ENCODE measurements around the gene GPR162.

GPR162 gene

GRCh38 chr12:6840330-6840729, 18.7 kb downstream of the GPR162 start:
- H4K20me1 ChIP-seq (ENCODE audit: control insufficient read depth, insufficient read depth, low read depth, low read length) = no peaks in the 10 kb centered on the region
- H3K4me1 ChIP-seq (ENCODE audit: control insufficient read depth, low read length) = peaks cover 48% of the 10 kb centered on the region
- H3F3A ChIP-seq (ENCODE audit: control insufficient read depth, insufficient read depth) = peaks cover 11% of the 10 kb centered on the region
- peak overlapping the region; percentile 97 for H3K4me2 ChIP-seq (ENCODE audit: low read length)
- H3K4me3 ChIP-seq (ENCODE audit: low read length) = peak overlapping the region; percentile 69
- no peaks in the 10 kb centered on the region for H3K36me3 ChIP-seq (ENCODE audit: control insufficient read depth, low read length)
- no peak for TF ChIP-seq CTCF (IDR thresholded peaks at IDR 0.05; ENCODE audit: low read depth, low read length, poor library complexity, severe bottlenecking)
- no peak for TF ChIP-seq EZH2phosphoT487 (IDR thresholded peaks at IDR 0.05; ENCODE audit: borderline replicate concordance, low read length)
- H3K9me2 ChIP-seq (replicated peaks; ENCODE audit: control insufficient read depth, low read length) = no peaks in the 10 kb centered on the region
- peak overlapping the region; percentile 86 for H3K27ac ChIP-seq (ENCODE audit: low read depth, low read length)
- no peaks in the 10 kb centered on the region for H3K27me3 ChIP-seq (ENCODE audit: control insufficient read depth, low read length)
- no peaks in the 10 kb centered on the region for H3K79me2 ChIP-seq (ENCODE audit: control insufficient read depth, low read length)
- H3K9me3 ChIP-seq (ENCODE audit: control insufficient read depth, insufficient read depth, low read length) = no peaks in the 10 kb centered on the region

- H3K79me2 ChIP-seq (ENCODE audit: control insufficient read depth, low read length) = no peaks in the 10 kb centered on the region
- peaks cover 2% of the 10 kb centered on the region for H3K36me3 ChIP-seq (ENCODE audit: control insufficient read depth, low read length)
- H4K20me1 ChIP-seq (ENCODE audit: control insufficient read depth, insufficient read depth, low read depth, low read length) = no peaks in the 10 kb centered on the region
- H3K27me3 ChIP-seq (ENCODE audit: control insufficient read depth, low read length) = no peaks in the 10 kb centered on the region
- H3K4me3 ChIP-seq (ENCODE audit: low read length) = peak within 1 kb of the TSS; percentile 69
- H3K9me2 ChIP-seq (replicated peaks; ENCODE audit: control insufficient read depth, low read length) = no peaks in the 10 kb centered on the region
- TF ChIP-seq EZH2phosphoT487 (IDR thresholded peaks at IDR 0.05; ENCODE audit: borderline replicate concordance, low read length) = no peak
- no peak for TF ChIP-seq CTCF (IDR thresholded peaks at IDR 0.05; ENCODE audit: low read depth, low read length, poor library complexity, severe bottlenecking)
- peak within 1 kb of the TSS; percentile 86 for H3K27ac ChIP-seq (ENCODE audit: low read depth, low read length)
- H3F3A ChIP-seq (ENCODE audit: control insufficient read depth, insufficient read depth) = peaks cover 11% of the 10 kb centered on the region
- peaks cover 44% of the 10 kb centered on the region for H3K4me1 ChIP-seq (ENCODE audit: control insufficient read depth, low read length)
- no peaks in the 10 kb centered on the region for H3K9me3 ChIP-seq (ENCODE audit: control insufficient read depth, insufficient read depth, low read length)
- peak within 1 kb of the TSS; percentile 97 for H3K4me2 ChIP-seq (ENCODE audit: low read length)
Measured at GRCh38 chr12:6840761-6841515, 19.3 kb downstream of the GPR162 start, which contains the start of gene GNB3. Gene GNB3, plus strand, starts transcription at chr12:6840925. Its CDS starts 363 bp downstream, at chr12:6841288.

GRCh38 chr12:6842075-6842474, 20.5 kb downstream of the GPR162 start:
- Histone ChIP-seq H3K27me3 (ENCODE audit: control insufficient read depth, low read length) (no peaks in the 10 kb centered on the region), H4K20me1 (ENCODE audit: control insufficient read depth, insufficient read depth, low read depth, low read length) (no peaks in the 10 kb centered on the region), H3K4me2 (ENCODE audit: low read length) (no peak overlapping the region), H3K9me3 (ENCODE audit: control insufficient read depth, insufficient read depth, low read length) (no peaks in the 10 kb centered on the region), H3K79me2 (ENCODE audit: control insufficient read depth, low read length) (no peaks in the 10 kb centered on the region), H3K27ac (ENCODE audit: low read depth, low read length) (no peak overlapping the region), H3K4me3 (ENCODE audit: low read length) (no peak overlapping the region), H3F3A (ENCODE audit: control insufficient read depth, insufficient read depth) (peaks cover 13% of the 10 kb centered on the region), H3K36me3 (ENCODE audit: control insufficient read depth, low read length) (peaks cover 14% of the 10 kb centered on the region), H3K9me2 (replicated peaks; ENCODE audit: control insufficient read depth, low read length) (no peaks in the 10 kb centered on the region), H3K4me1 (ENCODE audit: control insufficient read depth, low read length) (peaks cover 42% of the 10 kb centered on the region)
- TF ChIP-seq CTCF (IDR thresholded peaks at IDR 0.05; ENCODE audit: low read depth, low read length, poor library complexity, severe bottlenecking) (no peak), EZH2phosphoT487 (IDR thresholded peaks at IDR 0.05; ENCODE audit: borderline replicate concordance, low read length) (no peak)
